Retina (tissue), 1 donor: ENCODE measurements around the gene TRABD2B.

Source experiments
- DNase-seq: peaks from one replicate; pipeline ENCODE4 v3.0.0-alpha.2; 2016

TRABD2B gene

DNA sequence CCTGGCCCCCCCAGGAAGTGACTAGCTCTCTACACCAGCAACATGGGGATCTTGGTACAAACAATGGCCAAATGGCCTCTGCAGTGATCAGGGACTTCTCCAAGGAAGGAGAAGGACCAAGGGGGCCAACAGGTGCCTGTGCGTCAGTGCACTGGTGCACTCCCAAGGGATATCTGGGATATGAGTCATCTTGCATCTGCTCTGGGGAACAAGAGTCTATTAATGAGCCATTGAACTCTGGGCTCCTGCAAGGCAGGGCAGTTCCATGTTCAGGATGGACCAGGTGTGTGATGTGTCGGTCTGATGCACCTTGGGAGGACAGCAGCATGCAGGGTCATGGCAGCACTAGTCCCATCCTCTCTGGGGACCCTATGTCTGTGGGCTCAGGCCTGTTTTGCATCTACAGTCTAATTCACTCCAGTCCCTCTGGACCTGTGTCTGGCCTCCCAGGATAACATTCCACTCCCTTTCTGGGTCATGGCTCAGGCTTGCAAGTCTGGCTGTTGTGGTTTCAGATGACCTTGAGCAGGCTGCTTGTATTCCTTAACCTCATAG, 125.3 kb downstream of the TRABD2B start:
- DNase-seq, result peak; percentile 32

- no peak for DNase-seq
Observed at GRCh38 chr1:47870946-47871676, 126.1 kb downstream of the TRABD2B start.

DNA sequence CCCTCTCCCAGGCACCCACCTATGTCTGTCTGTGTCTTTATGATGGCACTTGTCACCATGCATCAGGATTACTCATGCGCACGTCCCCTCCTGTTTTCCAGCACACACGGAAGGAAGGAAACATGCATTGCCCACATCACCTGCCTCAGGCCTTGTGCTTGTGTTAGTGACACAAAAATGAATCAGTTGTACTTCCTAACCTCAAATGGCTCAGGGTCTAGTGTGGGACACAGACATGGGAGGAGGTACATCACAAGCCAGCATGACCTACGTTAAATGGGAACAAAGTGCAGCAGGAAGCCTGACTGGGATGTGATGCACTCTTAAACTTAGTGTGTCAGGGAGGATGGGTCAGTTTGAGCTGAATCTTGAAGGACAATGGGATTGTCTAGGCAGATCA, 126.7 kb downstream of the TRABD2B start:
- DNase-seq, result peak; percentile 28

DNA sequence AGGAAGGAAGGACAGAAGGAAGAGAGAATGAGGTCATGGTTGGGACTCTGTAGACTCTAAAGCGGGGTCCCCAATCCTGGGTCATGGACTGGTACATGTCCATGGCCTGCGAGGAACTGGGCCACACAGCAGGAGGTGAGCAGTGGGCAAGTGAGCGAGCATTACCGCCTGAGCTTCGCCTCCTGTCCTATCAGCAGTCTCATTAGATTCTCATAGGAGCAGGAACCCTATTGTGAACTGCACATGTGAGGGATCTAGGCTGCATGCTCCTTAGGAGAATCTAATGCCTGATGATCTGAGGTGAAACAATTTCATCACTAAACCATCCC, 128.9 kb downstream of the TRABD2B start:
- no peak for DNase-seq

DNA sequence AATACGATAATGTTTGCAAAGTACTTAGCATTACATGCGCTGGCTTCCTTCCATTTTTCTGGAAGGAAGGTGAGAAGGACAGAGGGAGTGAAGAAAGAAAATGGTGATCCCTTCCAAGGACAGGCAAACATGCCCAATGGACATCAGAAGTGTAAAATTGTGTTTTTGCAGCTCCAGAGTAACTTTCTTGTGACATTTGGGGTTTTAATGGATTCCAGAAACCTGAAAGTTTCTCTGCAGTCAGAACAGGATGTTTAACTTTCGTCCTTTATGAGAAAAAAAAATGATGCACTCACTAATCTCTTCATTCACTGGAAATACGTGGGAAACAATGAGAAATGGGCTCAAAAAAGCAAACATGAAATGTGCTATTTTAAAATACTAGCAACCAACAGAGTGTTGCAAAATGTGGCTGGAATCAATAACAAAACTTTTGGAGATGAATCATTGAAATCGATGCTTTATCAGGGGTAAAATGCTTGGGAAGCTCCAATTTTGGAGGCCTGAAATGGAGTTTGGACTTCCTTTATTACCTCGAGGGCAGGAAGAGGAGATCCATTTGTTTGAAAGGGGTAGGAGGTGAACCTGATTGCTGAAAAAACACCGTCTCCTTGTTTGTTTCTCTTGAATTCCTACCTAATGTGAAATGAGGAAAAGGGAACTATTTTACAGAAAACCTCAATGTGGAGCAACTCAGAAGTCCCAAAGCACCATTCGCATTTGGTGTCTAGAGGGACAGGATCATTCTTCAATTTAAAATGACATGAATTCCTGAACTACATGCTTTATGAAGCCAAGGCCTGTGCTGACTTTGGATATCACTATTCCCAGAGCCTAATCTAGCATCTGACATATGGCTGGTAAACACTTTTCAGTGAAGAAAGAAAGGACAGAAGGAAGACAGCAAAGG, 129.5 kb downstream of the TRABD2B start:
- DNase-seq, result no peak

DNA sequence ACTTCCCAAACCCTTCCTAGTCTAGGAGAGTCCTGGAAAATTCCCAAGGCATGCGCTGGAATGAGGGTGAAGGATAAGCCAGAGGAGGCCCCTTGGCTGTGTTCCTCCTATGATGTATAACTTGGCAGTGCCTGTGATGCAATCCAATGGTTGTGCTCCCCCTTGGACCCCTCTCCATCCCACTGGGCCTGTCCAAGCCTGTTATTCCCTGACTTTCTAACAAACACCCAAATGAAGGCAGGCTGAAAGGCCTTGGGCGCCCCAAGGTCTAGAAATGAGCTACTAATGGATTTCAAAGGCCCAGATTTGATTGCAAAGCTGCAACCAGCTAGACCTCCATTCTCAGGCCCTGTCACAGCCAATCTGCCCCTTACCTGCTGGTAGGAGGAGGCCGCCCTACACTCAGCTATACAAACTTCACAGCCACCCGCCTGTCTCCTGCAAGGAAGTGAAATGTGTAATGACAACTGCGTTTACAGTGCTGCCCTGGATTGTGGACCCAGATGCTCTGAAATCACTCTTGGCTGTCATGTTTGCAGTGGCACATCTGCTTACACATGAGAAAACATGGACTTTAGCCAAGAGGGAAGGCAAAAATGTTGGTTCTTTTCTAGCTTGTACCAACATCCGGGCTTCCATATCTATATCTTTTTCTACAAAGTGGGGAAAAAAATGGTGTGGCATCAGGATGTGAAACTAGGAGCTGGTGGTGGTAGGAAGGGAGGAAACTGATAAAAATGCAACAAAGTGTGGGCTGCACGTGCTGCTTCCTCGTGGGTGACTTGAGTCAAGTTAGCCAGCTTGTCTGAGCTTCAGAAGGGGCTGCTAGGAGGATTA, 130.4 kb downstream of the TRABD2B start:
- DNase-seq, result peak; percentile 32

GRCh38 chr1:47865881-47866535, 131.2 kb downstream of the TRABD2B start:
- no peak for DNase-seq

GRCh38 chr1:47859092-47859743, 138.0 kb downstream of the TRABD2B start:
- no peak for DNase-seq

- DNase-seq, result no peak
Observed at GRCh38 chr1:47856996-47857395, 140.2 kb downstream of the TRABD2B start.

DNA sequence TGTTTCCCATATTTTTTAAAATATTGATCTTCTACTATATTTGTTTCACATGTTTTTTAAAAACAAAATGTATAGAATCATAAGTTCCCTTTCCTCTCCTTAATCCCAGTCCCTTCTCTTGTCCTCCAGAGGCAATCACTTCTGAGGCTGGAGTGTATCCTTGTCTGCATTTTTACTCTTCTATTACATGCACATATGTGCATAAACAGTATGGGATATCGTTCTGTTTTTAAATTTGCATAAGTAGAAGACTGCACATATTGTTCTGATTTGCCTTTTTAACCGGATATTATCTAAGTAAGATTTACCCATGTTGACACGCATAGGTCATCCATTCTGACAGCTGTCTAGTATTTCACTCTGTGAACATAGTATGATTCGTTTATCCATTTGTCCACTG, 142.0 kb downstream of the TRABD2B start:
- DNase-seq, result no peak

GRCh38 chr1:47854552-47855144, 142.5 kb downstream of the TRABD2B start:
- DNase-seq, result no peak

- DNase-seq, result no peak
Observed at GRCh38 chr1:47853852-47854251, 143.3 kb downstream of the TRABD2B start.

- no peak for DNase-seq
Observed at GRCh38 chr1:47853059-47853458, 144.1 kb downstream of the TRABD2B start.

DNA sequence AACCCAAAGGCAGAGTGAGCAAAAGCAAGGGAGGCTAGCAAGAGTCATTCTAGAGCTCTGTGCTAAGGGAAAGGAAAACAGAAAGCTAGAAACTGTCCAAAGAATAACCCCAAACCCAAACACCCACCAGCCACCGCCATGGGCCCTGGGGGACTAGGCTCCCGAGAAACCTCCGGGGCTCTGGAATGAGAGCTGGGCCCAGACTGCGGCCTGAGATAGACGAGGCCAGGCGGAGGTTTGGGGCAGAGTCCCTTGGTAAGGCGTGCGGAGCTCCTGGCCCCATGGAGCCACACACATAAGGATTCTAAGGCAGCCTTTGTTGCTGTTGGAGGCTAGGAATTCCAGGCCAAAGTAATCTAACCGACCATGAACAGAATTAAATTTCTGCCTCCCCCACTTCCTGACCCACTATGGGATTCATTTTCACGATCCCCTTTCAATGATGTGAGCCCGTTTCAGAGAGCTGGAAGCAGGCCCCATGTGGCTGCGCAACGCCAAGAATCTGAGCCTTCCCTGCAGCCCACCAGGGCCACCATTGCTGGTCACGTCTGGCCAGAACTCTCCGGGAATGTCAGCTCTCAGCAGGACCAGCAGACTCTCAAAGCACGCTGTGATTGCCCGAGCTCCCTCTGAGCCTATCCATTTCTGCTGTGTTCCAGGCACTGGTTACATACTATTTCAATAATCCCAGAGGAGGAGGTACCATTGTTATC, 145.0 kb downstream of the TRABD2B start:
- no peak for DNase-seq

GRCh38 chr1:47850451-47850850, 146.7 kb downstream of the TRABD2B start:
- DNase-seq, result no peak

DNA sequence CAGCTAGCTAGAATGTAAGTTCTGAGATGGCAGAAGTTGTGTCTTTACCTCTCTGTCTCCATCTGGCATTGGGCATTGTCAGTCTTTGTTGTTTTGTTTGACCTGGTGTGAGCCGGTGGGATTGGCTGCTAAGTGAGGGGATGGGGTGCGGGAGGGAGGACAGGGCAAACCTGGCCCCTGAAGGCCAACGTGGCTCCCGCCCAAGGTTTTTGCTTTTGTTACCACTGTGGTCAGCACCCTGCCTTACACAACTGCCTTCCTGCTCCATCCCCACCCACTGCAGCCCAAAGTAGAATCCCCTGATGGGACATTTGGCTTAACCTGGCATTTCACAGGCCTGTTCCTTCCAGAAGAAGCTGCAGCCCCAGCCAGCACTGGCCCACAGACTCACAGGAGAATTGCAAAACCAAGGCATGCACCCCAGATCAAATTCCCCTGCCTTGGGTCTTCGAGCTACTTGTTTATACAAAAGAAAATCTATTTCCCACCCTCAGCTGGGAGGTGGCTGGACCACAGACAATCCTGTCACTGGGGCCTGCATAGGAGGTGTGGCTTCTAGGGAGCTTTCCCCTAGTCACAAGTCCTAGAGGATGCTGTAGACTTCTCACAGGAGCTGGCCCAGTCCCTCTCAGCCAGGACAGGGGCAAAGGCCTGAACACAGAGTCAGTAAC, 147.5 kb downstream of the TRABD2B start:
- no peak for DNase-seq

GRCh38 chr1:47849005-47849521, 148.1 kb downstream of the TRABD2B start:
- no peak for DNase-seq

DNA sequence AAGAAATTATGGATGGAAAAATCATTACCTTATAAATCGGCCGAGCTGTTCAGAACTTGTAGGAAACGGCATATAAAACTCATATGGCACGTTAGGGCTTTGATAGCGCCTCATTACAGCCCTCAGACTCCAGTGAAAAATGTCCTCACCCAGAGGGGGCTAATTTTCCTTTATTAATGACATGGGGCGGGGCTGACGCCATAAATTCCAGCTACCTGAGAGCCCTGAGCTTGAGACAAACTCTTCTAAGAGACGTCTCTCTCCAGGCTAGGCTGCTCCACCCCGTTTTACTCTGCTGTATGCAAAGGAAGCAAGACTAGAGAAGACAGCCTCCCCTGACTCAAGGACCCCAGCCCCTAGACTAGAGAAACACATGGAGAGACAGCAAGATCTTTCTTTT, 149.4 kb downstream of the TRABD2B start:
- DNase-seq, result no peak

- DNase-seq, result no peak
Observed at GRCh38 chr1:47844558-47844955, 152.6 kb downstream of the TRABD2B start.
